NCI-H2029 (cell line): ENCODE results near the gene DSPP.
A peak's percentile ranks its signal among the peaks of the same experiment; 100 is the strongest.
"Not testable (repeated sequence)": the region's sequence is repeated elsewhere in the genome, so short reads cannot be mapped to it uniquely, and the experiment has no call there.

ENCODE experiments used
- DNase-seq: peaks from one replicate; lab custom pipeline; 2025; lab: John Stamatoyannopoulos, UW

Gene DSPP

DNA sequence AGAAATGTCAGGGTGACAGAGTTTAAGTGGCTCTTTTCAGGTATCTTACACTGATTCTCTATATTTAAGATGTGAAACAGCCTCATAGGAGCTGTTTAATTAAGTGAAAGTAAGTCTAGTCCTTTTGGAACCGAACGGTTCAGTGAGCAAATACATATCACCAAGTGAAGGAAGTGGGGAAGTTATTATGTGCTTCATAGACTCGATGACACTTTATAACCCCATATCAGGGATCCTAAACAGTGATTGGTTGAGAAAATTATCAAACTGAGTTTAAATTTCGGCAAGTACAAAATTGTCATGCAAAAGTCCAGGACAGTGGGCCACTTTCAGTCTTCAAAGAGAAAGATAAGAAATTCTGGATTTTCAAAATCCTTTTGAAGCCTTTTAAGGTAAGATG lies at the start of gene DSPP:
Gene DSPP, plus strand, starts transcription at position 301 of the 400 bp plus-strand sequence. CDS start 2,380 bp downstream, outside the sequence.
- no peak for DNase-seq

DNA sequence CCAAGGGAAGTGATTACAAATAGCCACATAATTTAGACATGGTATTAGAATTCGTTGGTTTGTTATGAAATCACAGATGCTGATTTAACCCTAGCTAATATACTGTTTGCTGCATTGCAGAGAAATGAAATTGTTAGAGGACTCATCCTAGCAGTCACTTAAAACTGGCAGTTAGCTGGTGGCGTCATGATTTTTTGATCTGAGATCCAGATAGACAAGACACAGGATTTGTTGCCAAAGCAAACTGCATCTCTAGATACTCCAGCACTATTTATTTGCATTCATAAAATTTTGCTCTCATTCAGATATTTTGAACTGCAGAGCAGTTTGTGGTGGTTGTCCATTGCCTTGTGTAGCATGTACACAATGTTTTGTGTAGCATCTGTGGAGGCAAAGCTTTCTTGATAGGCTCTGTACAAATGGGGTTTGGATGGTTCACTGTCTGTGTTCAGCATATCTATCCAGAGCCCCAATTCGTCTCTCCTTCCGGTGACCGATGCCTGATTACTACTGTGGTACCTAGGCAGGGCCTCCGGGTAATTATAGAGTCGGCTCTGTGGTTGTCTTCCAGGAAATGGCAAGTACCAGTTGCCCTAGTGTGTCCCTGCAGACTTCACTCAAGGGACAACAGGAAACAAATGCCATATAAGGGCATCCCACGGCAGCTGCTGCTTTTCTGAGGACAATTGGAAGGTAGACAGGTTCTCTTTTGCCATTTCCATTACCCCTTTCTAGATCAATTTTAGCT lies 49.1 kb upstream of the DSPP start:
- DNase-seq: peak; percentile 91

DNA sequence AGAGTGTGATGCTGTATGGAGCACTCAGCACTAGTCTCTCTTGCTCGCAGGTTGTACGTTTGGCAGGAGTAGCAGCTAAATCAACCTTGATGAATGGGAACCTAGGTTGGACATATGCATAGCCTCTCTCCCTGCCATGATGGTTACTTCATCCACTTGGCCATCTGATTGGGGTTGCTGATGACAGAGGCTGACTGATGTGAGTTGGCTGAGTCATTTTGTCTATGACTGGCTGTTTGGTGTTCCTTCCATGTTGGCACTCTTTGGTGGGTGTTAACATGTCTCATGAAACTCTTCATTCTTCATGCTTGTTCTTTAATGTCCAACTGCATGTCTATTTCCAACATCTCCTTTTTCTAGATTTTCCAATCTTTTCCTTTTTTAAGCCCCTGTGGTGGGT lies 47.5 kb upstream of the DSPP start:
- DNase-seq: no peak

DNA sequence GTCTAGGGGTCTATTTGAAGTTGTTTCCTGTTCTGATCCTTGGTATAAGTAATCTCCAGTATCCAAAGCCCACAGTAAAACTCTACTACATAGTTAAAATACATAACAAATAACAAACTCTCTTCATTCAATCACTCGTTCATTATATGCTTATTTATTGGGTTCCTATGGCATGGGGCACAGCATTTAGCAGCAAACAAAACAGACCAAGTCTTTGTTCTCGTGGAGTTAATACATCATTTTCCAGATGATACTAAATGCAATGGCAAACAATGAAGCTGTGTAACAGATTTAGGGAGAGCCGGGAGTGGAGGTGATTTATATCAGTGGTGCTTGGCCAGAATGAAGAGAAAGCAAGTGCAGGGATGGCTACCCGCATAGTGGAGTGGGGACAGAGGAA lies 42.6 kb upstream of the DSPP start:
- DNase-seq: no peak

DNA sequence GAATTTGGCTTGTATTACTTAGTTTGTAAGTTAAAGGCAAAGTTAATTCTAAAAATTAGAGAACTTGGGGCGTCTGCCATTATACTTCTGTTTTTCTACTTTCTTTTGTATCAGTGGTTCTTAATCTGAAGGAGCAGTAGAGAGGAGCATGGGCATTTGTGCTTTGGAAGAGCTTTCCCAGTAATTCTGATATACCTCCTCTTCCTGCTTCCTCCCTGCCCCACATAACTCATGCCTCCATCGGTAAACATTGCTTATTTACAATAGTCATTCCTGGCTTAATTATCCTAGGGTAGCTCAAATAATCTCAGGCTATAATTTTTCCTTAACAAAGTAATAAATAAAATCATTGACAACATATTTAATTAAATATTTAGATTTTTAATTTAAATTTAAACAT lies 42.1 kb upstream of the DSPP start:
- peak; percentile 1 for DNase-seq

DNA sequence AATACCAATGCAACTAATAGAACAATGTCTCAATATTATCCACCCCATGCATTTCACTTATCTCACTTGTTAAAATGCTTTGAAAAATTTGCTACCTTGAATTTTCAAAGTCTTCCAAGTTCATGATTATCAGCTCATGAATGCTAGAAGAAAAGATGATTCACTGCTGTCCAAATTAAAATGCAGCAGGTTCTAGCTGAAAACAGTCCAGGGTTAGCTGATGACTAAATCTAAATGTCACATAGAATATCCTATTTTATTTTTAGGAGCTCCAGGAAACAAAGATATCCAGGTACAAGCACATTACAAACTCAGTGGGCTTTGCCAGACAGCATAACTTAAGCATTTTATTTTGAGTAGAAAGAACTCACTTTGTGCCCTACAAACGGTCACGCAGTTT lies 41.1 kb upstream of the DSPP start:
- DNase-seq: no peak

DNA sequence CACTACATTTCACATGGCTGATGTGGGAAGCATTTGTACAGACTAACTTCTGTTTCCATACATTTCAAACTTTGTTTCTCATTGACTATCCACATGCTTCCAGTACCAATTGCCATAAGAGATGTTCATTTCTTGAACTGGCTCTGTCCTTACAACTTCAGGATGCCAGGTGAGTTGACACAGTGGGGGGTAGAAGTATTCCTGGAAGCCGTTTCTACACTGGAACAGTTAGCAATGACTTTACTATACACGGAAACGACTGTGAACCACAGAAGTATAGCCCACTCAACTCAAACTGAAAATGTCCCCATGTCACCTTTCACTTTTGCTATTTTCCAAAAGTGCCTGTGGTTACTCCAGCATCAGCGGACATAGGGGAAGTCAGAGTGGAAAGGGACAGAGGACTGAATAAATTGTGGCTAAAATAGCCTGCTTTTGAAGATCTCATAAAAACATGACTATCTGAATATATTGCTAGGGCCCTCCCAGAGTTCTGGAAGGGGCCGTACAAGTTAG lies 38.0 kb upstream of the DSPP start:
- no peak for DNase-seq

DNA sequence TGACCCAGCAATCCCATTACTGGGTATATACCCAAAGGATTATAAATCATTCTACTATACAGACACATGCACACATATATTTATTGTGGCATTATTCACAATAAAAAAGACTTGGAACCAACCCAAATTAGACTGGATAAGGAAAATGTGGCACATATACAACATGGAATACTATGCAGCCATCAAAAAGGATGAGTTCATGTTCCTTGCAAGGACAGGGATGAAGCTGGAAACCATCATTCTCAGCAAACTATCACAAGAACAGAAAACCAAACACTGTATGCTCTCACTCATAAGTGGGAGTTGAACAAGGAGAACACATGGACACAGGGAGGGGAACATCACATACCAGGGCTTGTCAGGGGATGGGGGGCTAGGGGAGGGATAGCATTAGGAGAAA lies 34.0 kb upstream of the DSPP start:
- not testable (repeated sequence) for DNase-seq

DNA sequence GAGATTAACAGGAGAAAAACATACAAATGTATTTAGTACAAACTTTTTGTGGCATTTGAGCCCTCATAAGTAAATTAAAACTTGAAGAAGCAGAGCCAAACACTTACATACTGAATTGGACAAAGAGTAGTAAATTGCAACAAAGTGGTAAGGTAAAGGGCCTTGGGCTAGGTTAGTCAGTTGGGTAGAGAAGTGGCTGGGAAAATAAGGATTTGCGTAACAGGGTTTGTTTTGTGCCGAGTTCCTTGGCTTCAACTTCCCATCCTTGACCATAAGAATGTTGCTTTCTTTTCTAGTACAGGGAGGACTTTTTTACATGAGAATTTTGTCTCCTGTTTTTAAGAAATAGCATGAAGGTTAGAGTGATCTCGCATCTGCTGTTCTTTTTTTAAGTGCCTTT lies 33.3 kb upstream of the DSPP start:
- no peak for DNase-seq

DNA sequence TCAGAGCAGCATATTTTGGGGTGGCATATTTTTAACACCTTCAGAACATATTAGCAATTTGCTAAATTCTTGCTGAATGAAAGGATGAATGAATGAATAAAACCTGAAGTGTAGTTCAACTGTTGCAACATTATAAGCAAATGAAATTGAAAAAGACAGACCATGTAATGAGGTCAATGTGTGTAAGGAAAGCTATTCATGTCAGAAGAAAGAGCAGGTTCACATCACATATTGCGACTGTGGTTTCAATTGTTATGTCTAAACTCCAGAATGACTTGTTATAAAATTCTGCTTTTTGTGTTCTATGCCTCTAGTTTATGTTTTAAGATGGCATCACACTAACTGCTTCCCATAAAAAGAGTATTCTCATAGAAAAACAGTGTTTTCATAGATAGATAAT lies 32.9 kb upstream of the DSPP start:
- DNase-seq: no peak

DNA sequence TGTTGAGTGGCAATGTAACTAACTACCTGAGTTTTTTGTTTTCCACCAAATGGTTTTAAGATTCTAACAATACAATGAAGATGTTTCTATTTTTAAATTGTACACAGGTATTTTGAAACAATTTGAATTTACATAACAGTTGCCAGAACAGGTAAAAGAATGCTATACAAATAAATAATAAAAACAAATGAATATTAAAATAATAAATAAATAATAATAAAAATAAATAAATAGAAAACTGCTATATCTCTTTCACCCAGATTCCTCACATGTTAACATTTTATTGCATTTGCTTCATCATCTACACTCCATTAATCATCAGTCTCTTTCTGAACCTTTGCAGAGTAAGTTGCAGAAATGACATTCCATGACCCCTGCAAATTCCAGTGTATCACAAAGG lies 32.3 kb upstream of the DSPP start:
- DNase-seq: no peak

DNA sequence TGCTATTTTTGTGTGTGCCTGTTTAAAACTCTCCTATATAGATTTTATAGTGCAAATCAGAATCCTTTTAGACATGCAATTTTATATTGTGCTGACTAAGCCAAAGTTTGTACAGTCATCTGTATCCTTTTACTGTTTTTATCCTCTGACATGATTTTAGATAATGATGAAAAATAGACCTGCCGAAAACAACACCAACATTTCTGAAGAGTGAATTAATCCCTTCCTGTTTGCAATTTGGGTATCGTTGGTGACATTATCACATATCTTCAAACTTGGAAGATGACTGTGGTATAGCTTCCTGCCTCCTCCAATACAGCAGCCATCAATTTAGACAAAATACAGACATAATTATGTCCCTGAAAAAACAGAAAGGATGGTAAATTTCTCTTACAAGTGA lies 28.9 kb upstream of the DSPP start:
- DNase-seq: no peak

DNA sequence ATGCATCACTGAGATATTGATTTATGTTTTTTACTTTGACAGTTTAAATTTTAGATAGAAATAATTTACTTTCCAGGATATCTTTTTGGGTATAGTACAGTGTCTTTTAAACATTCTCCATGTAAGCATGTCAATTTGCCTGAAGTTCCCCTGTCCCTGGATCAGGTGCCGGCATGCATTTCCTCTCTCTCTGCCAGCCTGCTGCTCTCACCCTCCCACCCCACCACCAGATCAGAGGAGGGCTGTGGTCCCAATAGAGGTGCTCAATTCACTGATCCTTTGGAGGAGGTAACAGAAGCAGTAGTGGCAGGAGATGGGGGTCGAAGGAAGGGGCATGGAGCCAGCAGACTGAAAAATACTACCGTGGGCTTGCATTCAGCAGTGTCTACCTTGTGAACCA lies 28.3 kb upstream of the DSPP start:
- no peak for DNase-seq

DNA sequence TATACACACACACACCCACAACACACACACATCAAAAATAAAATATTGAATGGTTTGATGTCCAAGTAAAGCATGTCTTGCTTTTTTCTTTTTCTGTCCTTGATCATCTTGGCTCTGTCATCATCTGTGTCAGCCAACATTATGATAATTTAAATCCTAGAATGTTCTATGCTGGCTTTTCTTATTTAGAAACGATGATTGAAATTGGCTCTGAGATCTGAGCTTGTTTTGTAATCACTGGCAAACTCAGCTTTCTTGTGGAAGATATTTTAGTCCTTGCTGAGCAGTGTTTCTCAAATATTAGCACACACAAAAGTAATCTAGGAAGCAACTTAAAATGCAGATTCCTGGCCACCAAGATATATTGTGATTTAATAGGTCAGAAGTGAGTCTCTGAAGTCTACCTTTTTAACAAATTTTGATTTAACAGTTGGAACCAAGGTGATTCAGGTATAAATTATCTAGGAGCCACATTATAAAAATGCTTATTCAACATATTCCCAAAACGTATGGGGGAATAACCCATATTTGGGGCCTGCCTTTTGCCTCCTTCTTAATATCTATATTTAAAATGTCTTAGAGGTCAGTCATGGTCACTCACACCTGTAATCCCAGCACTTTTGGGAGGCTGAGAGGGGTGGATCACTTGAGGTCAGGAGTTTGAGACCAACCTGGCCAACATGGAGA lies 24.0 kb upstream of the DSPP start:
- no peak for DNase-seq

DNA sequence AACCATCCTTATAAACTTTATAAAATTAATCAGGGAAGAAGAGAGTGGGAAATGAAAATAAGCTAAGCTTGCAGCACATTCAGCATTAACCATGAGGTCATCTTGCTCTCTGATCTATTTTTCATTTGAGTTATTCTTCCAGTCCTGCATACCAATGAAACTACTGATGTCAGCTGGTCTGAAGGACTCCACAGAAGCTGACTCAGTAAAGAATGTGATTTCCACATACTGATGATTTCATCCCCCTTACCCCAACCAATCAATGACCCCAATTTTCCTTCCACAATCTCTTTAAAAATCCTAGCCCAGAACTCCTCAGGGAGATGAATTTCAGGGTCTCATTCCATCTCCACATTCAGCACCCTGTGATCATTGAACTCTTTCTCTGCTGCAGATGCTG lies 18.8 kb upstream of the DSPP start:
- DNase-seq: no peak

DNA sequence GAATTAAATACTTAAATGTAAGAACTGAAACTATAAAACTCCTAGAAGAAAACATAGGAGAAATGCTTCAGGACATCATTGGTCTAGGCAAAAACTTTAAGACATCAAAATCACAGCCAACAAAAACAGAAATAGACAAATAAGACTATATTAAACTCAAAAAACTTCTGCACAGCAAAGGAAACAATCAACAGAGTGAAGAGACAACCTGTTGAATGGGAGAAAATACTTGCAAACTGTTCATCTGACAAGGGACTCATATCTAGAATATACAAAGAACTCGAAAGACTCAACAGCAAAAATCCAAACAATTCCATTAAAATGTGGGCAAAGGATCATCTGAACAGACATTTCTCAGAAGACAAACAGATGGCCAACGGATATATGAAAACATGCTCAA lies 16.2 kb upstream of the DSPP start:
- no peak for DNase-seq

DNA sequence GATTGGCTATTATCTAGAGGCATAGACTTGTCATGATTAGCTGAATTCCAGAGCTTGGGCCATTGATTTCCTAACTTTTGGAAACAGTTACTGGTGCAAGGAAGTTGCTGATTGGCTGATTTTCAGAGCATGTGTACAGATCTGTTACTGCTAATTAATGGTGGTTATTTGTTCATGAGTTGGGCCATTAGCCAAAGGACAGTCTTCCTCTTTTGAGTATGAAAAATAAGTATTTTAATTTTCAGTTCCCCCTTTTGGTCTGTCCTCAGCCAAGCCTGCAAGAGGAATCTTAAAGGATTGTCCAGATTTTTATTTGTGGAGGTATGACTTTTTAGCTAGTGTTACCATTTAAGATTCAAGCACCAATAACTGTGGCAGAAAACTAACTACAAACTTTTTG lies 7.0 kb upstream of the DSPP start:
- no peak for DNase-seq

DNA sequence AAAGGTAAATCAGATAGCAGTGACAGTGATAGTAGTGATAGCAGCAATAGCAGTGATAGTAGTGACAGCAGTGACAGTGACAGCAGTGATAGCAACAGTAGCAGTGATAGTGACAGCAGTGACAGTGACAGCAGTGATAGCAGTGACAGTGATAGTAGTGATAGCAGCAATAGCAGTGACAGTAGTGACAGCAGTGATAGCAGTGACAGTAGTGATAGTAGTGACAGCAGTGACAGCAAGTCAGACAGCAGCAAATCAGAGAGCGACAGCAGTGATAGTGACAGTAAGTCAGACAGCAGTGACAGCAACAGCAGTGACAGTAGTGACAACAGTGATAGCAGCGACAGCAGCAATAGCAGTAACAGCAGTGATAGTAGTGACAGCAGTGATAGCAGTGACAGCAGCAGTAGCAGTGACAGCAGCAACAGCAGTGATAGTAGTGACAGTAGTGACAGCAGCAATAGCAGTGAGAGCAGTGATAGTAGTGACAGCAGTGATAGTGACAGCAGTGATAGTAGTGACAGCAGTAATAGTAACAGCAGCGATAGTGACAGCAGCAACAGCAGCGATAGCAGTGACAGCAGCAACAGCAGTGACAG lies 6.1 kb downstream of the DSPP start:
- DNase-seq: no peak

DNA sequence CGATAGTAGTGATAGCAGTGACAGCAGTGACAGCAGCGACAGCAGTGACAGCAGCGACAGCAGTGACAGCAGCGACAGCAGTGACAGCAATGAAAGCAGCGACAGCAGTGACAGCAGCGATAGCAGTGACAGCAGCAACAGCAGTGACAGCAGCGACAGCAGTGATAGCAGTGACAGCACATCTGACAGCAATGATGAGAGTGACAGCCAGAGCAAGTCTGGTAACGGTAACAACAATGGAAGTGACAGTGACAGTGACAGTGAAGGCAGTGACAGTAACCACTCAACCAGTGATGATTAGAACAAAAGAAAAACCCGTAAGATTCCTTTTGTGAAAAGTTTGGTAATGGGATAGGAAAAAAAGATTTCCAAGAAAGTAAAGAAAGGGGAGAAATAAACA lies 7.9 kb downstream of the DSPP start:
- no peak for DNase-seq

DNA sequence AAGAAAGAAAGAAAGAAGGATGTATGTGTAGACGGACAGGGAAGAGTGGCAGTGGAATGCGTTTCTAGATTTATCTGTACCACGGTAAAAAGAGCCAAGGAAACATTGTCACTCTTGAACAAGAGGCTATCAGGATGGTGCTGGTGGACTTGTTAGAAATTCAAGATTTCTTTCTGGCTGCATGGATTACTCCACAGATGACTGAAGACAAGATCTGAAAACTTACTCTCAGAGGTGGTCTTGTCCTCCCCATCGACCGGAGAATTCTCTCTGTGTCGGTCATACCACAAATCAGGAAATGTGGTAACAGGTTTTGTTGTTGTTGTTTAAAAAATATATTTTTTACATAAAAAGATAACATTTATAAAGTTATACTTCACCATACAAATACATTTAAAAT lies 11.8 kb downstream of the DSPP start:
- no peak for DNase-seq

DNA sequence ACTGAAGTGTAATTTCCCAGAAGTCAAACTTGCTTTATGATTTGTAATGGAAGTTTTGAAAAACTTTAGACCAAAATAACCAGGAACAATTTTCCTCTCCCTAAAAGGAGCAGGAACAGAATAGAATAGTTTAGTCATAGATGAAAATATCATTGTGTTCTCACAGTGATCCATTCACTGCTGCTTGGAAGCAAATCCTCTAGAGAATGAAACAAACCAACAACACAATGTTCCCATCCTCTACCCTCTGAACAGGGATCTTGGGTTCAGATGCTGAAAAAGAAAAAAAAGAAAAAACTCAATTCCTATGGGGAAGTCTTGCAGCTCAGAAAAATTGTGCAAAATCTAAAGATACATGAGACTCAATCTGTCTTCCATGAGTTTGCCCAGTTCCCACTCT lies 12.2 kb downstream of the DSPP start:
- no peak for DNase-seq

DNA sequence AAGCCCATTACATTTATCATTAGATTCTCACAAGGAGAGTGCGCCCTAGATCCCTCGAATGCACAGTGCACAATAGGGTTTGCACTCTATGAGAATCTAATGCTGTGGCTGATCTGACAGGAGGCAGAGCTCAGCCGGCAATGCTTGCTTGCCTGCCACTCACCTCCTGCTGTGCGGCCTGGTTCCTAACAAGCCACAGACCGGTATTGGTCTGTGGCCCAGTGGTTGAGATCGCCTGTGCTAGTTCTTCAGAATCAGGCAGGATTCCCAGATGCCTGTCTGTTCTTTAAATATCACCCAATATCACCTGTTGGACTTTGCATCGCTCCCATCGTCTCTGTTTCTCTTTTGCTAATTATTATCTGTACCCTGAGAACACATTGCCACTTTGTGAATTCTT lies 14.0 kb downstream of the DSPP start:
- DNase-seq: no peak

DNA sequence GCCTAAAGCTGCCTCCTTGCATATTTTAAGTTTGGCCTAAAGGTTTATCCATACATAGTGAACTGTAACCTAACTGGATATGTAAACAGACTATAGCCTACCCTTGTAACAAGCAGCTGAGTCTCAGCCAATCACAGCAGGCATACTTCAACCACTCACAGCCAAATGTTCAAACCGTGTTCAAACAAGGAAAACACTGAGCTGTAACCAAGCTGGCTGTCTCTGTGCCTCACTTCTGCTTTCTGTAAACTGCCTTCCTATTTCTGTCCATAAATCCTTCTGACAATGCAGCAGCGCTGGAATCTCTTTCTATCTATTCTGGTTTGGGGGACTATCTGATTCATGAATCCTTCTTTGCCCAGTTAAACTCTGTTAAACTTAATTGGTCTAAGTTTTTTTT lies 16.4 kb downstream of the DSPP start:
- DNase-seq: no peak
